Left lung (tissue), 10 donors: ENCODE data around the gene STK31. TPM values are rescaled to one million over a fixed set of nuclear protein-coding genes. Genes with fewer than 3 reads are reported as not detected.
"Not testable (repeated sequence)": the region's sequence is repeated elsewhere in the genome, so short reads cannot be mapped to it uniquely, and the experiment has no call there.

Experiments used
- ATAC-seq: fragments of 200-7000 bp; cut with Tn5 transposase; one replicate; pipeline ENCODE4 v1.9.1; 2020; ENCODE audit warnings: moderate library complexity
- DNase-seq, 4 donors: peaks; one replicate each; pipeline ENCODE4 v3.0.0-alpha.2; 2013 to 2020
- H3K27ac ChIP-seq, 2 donors: fragments of 200-600 bp; sonication (generic) in 1 of 2; one replicate each; pipeline versions ENCODE4 v1.5.0 to v1.8.0; 2020 to 2021
- H3K27me3 ChIP-seq, 2 donors: fragments of 200-600 bp; sonication (generic) in 1 of 2; one replicate each; pipeline versions ENCODE4 v1.5.0 to v1.8.0; 2020 to 2021
- H3K36me3 ChIP-seq, 2 donors: fragments of 200-600 bp; sonication (generic) in 1 of 2; one replicate each; pipeline versions ENCODE4 v1.5.0 to v1.8.0; 2020 to 2021
- H3K4me1 ChIP-seq, 2 donors: fragments of 200-600 bp; one replicate each; pipeline ENCODE4 v1.8.0; 2021
- H3K4me3 ChIP-seq, 2 donors: fragments of 200-600 bp; sonication (generic) in 1 of 2; one replicate each; pipeline versions ENCODE4 v1.5.0 to v1.8.0; 2020 to 2021; ENCODE audit warnings: mild to moderate bottlenecking in 1 of 2
- H3K9me3 ChIP-seq, 2 donors: fragments of 200-600 bp; sonication (generic) in 1 of 2; one replicate each; pipeline versions ENCODE4 v1.5.0 to v1.8.0; 2020 to 2021
- CTCF ChIP-seq, 2 donors: fragments of 200-600 bp; sonication (generic) in 1 of 2; IDR thresholded peaks; one replicate each; pipeline versions ENCODE4 v1.5.0 to v1.8.0; 2021; ENCODE audit warnings: antibody characterized with exemption in 2 of 2
- intact Hi-C, 2 donors: fragments of 100-400 bp; cut with DNase I; formaldehyde crosslinking; loops; one replicate each; pipeline versions ENCODE4 v1.11.2 to v1.14.2; 2022
- polyA plus RNA-seq, 6 donors: library from polyadenylated mRNA; unstranded; fragments of 120-200 nt; gene quantifications; one replicate each; pipeline ENCODE4 v1.2.1, GENCODE V29; 2013; ENCODE audit not compliant: insufficient read length in 6 of 6
- total RNA-seq, 2 donors: library from RNA; stranded (reverse); fragmentation: NEBNext Ultra II Directional; extraction: Animal tissue kit (Norgen Biotek cat#: 25700); gene quantifications; one replicate each; pipeline ENCODE4 v1.2.1, GENCODE V29; 2021
- donor health status: DM: no; HTN: yes; CAD: no.
- donor health status: DM: no; HTN: no; CAD: no.

The STK31 gene
- total and polyA plus RNA-seq, 8 donors = 0.90 to 1.6 (median 1.3) TPM

- Histone ChIP-seq H3K27me3 (no peaks in the 10 kb centered on the region), H3K36me3 (no peaks in the 10 kb centered on the region), H3K27ac (no peak overlapping the region), H3K9me3 (no peaks in the 10 kb centered on the region), H3K4me1 (no peaks in the 10 kb centered on the region), H3K4me3 (no peak overlapping the region)
- ATAC-seq (no peak), DNase-seq (no peak)
- intact Hi-C loops = no loop called here
- no peak for TF ChIP-seq CTCF (IDR thresholded peaks at IDR 0.05)
Observed at GRCh38 chr7:23721456-23721855, 11.4 kb downstream of the STK31 start.

- ATAC-seq, H3K27ac ChIP-seq, H3K4me3 ChIP-seq, H3K9me3 ChIP-seq, H3K4me1 ChIP-seq, H3K27me3 ChIP-seq, intact Hi-C loops, H3K36me3 ChIP-seq: not testable (repeated sequence)
- DNase-seq = peak in 2 of 4 donors; percentile 63 to 82
Observed at GRCh38 chr7:23722587-23723216, 12.7 kb downstream of the STK31 start.

- intact Hi-C loops, H3K9me3 ChIP-seq, DNase-seq, H3K4me3 ChIP-seq, H3K27ac ChIP-seq, H3K27me3 ChIP-seq, H3K36me3 ChIP-seq, H3K4me1 ChIP-seq, ATAC-seq: not testable (repeated sequence)
Observed at GRCh38 chr7:23724113-23724512, 14.1 kb downstream of the STK31 start.

- Histone ChIP-seq H3K4me1 (no peaks in the 10 kb centered on the region), H3K4me3 (no peak overlapping the region), H3K27me3 (no peaks in the 10 kb centered on the region), H3K36me3 (no peaks in the 10 kb centered on the region), H3K27ac (no peak overlapping the region), H3K9me3 (peaks cover 0 to 46% of the 10 kb centered on the region in 2 donors)
- intact Hi-C loops = no loop called here
- DNase-seq (no peak), ATAC-seq (no peak)
- TF ChIP-seq CTCF (IDR thresholded peaks at IDR 0.05) = no peak
Observed at GRCh38 chr7:23742051-23742450, 32.0 kb downstream of the STK31 start.

- DNase-seq (no peak), ATAC-seq (no peak)
- H3K4me3 ChIP-seq = no peak overlapping the region
- H3K27ac ChIP-seq = no peak overlapping the region
- no peaks in the 10 kb centered on the region for H3K27me3 ChIP-seq
- intact Hi-C loops = no loop called here
- no peaks in the 10 kb centered on the region for H3K36me3 ChIP-seq
- no peak for TF ChIP-seq CTCF (IDR thresholded peaks at IDR 0.05)
- H3K4me1 ChIP-seq = no peaks in the 10 kb centered on the region
- peaks cover 0 to 46% of the 10 kb centered on the region in 2 donors for H3K9me3 ChIP-seq
Observed at GRCh38 chr7:23743226-23743625, 33.2 kb downstream of the STK31 start.

GRCh38 chr7:23746629-23747028 lies 36.6 kb downstream of the STK31 start:
- TF ChIP-seq CTCF (IDR thresholded peaks at IDR 0.05) = no peak
- Histone ChIP-seq H3K27me3 (no peaks in the 10 kb centered on the region), H3K9me3 (peaks cover 0 to 42% of the 10 kb centered on the region in 2 donors), H3K27ac (no peak overlapping the region), H3K4me3 (no peak overlapping the region), H3K36me3 (no peaks in the 10 kb centered on the region), H3K4me1 (no peaks in the 10 kb centered on the region)
- no peak for DNase-seq
- ATAC-seq = no peak
- intact Hi-C loops = no loop called here
